GM19043 (cell line): ENCODE results near the gene TBC1D22A.
"Not testable (repeated sequence)": the region's sequence is repeated elsewhere in the genome, so short reads cannot be mapped to it uniquely, and the experiment has no call there.

Experiments
- ATAC-seq: cut with Tn5 transposase; IDR thresholded peaks from one replicate; pipeline ENCODE4 v1.9.1; 2021; ENCODE audit warnings: low read depth; ENCODE audit not compliant: unreplicated experiment

Gene TBC1D22A

GRCh38 chr22:47049078-47049624 is 286.7 kb downstream of the TBC1D22A start:
- ATAC-seq, result no peak

GRCh38 chr22:47049736-47050400 is 287.4 kb downstream of the TBC1D22A start:
- ATAC-seq, result not testable (repeated sequence)

- ATAC-seq, result no peak
Measured at GRCh38 chr22:47050401-47051051, 288.1 kb downstream of the TBC1D22A start.

- no peak for ATAC-seq
Measured at GRCh38 chr22:47051441-47052071, 289.1 kb downstream of the TBC1D22A start.

GRCh38 chr22:47052236-47053012 is 290.0 kb downstream of the TBC1D22A start:
- ATAC-seq, result no peak

- no peak for ATAC-seq
Measured at GRCh38 chr22:47053013-47053725, 290.7 kb downstream of the TBC1D22A start.

GRCh38 chr22:47053726-47054141 is 291.3 kb downstream of the TBC1D22A start:
- ATAC-seq, result no peak

GRCh38 chr22:47054231-47055072 is 292.0 kb downstream of the TBC1D22A start:
- ATAC-seq, result no peak

GRCh38 chr22:47055073-47055355 is 292.6 kb downstream of the TBC1D22A start:
- ATAC-seq, result no peak

- no peak for ATAC-seq
Measured at GRCh38 chr22:47055461-47055860, 293.0 kb downstream of the TBC1D22A start.

GRCh38 chr22:47055921-47056320 is 293.5 kb downstream of the TBC1D22A start:
- no peak for ATAC-seq

- no peak for ATAC-seq
Measured at GRCh38 chr22:47056361-47056760, 293.9 kb downstream of the TBC1D22A start.

- no peak for ATAC-seq
Measured at GRCh38 chr22:47056776-47057470, 294.5 kb downstream of the TBC1D22A start.

- no peak for ATAC-seq
Measured at GRCh38 chr22:47057916-47058585, 295.6 kb downstream of the TBC1D22A start.

GRCh38 chr22:47059076-47059475 is 296.6 kb downstream of the TBC1D22A start:
- ATAC-seq, result no peak

GRCh38 chr22:47059701-47060161 is 297.3 kb downstream of the TBC1D22A start:
- ATAC-seq, result no peak

- no peak for ATAC-seq
Measured at GRCh38 chr22:47060718-47061117, 298.3 kb downstream of the TBC1D22A start.

- ATAC-seq, result no peak
Measured at GRCh38 chr22:47061226-47061625, 298.8 kb downstream of the TBC1D22A start.
